PC-9 (cell line): ENCODE measurements around the gene SMYD2.

Experiments used
- EZH2 ChIP-seq: fragments of 200-600 bp; sonication (generic); IDR thresholded peaks from 2 replicates; pipeline ENCODE4 v1.8.0; 2017; ENCODE audit warnings: antibody characterized with exemption, low read depth
- TF ChIP-seq, protein P1 (sequence below): fragments of 200-600 bp; sonication (generic); conservative IDR thresholded peaks from 2 replicates; pipeline ENCODE4 v1.6.1; 2017; ENCODE audit warnings: mixed run types, antibody characterized with exemption, mild to moderate bottlenecking, moderate library complexity

GRCh38 chr1:214251354-214251753 is 29.6 kb upstream of the SMYD2 start:
- TF ChIP-seq, protein P1, sequence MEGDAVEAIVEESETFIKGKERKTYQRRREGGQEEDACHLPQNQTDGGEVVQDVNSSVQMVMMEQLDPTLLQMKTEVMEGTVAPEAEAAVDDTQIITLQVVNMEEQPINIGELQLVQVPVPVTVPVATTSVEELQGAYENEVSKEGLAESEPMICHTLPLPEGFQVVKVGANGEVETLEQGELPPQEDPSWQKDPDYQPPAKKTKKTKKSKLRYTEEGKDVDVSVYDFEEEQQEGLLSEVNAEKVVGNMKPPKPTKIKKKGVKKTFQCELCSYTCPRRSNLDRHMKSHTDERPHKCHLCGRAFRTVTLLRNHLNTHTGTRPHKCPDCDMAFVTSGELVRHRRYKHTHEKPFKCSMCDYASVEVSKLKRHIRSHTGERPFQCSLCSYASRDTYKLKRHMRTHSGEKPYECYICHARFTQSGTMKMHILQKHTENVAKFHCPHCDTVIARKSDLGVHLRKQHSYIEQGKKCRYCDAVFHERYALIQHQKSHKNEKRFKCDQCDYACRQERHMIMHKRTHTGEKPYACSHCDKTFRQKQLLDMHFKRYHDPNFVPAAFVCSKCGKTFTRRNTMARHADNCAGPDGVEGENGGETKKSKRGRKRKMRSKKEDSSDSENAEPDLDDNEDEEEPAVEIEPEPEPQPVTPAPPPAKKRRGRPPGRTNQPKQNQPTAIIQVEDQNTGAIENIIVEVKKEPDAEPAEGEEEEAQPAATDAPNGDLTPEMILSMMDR, result no peak
- no peak for TF ChIP-seq EZH2
